Activated CD4-positive, alpha-beta T cell treated with anti-CD3 and anti-CD28 coated beads for 4 hours (primary cell): Measurements from ENCODE around the gene C4BPA.

Experiments
- DNase-seq, 2 donors: peaks; one replicate each; pipeline ENCODE4 v3.0.0-alpha.2; 2020

Gene C4BPA

GRCh38 chr1:207194197-207194596 lies 90.2 kb downstream of the C4BPA start:
- DNase-seq: no peak
